GM12878 (cell line): ENCODE data around the gene DIRAS1. TPM values are rescaled to one million over a fixed set of nuclear protein-coding genes. Genes with fewer than 3 reads are reported as not detected.

ENCODE experiments used
- ATAC-seq: fragments of 200-7000 bp; cut with Tn5 transposase; 3 replicates; pipeline ENCODE4 v1.9.1; 2020; ENCODE audit warnings: mild to moderate bottlenecking, moderate library complexity
- BruUV-seq: library from RNA; stranded (reverse); fragments of 400-500 nt; replicated peaks from 2 replicates; lab custom pipeline; 2021; lab: Mats Ljungman, UMichigan
- CTCF ChIA-PET: fragments of 300-600 bp; sonication (Branson Sonifier 250); formaldehyde crosslinking; extraction: SDS; loops from one replicate; lab custom pipeline; 2021; ENCODE audit warnings: inconsistent platforms; lab: Yijun Ruan, JAX
- POLR2A ChIA-PET: fragments of 350-600 bp; formaldehyde crosslinking; extraction: SDS; loops from one replicate; lab custom pipeline; 2021; ENCODE audit warnings: inconsistent platforms; lab: Charles Lee
- RAD21 ChIA-PET: fragments of 300-600 bp; sonication (Branson Sonifier 250); formaldehyde crosslinking; loops from one replicate; lab custom pipeline; 2023; ENCODE audit warnings: antibody characterized with exemption; ENCODE audit not compliant: unreplicated experiment; lab: Charles Lee
- SMC1A ChIA-PET: fragments of 300-600 bp; sonication (Branson Sonifier 250); formaldehyde crosslinking; loops from one replicate; lab custom pipeline; 2023; ENCODE audit not compliant: unreplicated experiment, uncharacterized antibody; lab: Charles Lee
- DNase-seq: peaks from one replicate; pipeline ENCODE4 v3.0.0-alpha.2; 2011; ENCODE audit warnings: low read depth, low spot score
- FAIRE-seq: peaks from 3 replicates; lab custom pipeline; 2011; peaks lifted over from hg19 to GRCh38; lab: Jason Lieb, UNC
- H2AFZ ChIP-seq: 2 replicates; pipeline ENCODE4 v1.6.0; 2011; ENCODE audit warnings: low read depth, low read length, control low read depth; ENCODE audit not compliant: control insufficient read depth
- H3K27ac ChIP-seq: 2 replicates; pipeline ENCODE4 v1.5.1; 2011; ENCODE audit warnings: control low read depth; ENCODE audit not compliant: control insufficient read depth, insufficient read depth
- H3K27me3 ChIP-seq, 2 experiments: replicated peaks in 1 of 2; 2 replicates each; pipeline versions ENCODE4 v1.6.0 to v1.6.1; 2011; ENCODE audit warnings: low read length in 1 of 2; ENCODE audit not compliant: control insufficient read depth in 2 of 2, insufficient read depth in 2 of 2
- H3K36me3 ChIP-seq, 2 experiments: 2 replicates each; pipeline ENCODE4 v1.5.1; 2011; ENCODE audit warnings: low read length in 1 of 2; ENCODE audit not compliant: control insufficient read depth in 2 of 2, insufficient read depth in 2 of 2
- H3K4me1 ChIP-seq: 2 replicates; pipeline ENCODE4 v1.6.1; 2011; ENCODE audit warnings: mild to moderate bottlenecking, low read length, moderate library complexity, mixed read lengths; ENCODE audit not compliant: control insufficient read depth, insufficient read depth
- H3K4me2 ChIP-seq: 2 replicates; pipeline ENCODE4 v1.6.0; 2011; ENCODE audit warnings: control low read depth; ENCODE audit not compliant: control insufficient read depth, insufficient read depth
- H3K4me3 ChIP-seq: fragments of 200-600 bp; sonication (generic); 2 replicates; pipeline ENCODE4 v1.5.1; 2016
- H3K79me2 ChIP-seq: 2 replicates; pipeline ENCODE4 v1.6.0; 2011; ENCODE audit warnings: low read length; ENCODE audit not compliant: control insufficient read depth, insufficient read depth
- H3K9ac ChIP-seq: 2 replicates; pipeline ENCODE4 v1.8.0; 2011; ENCODE audit warnings: low read length, control low read depth, mixed read lengths; ENCODE audit not compliant: control insufficient read depth, insufficient read depth
- H3K9me3 ChIP-seq: replicated peaks from 3 replicates; pipeline ENCODE4 v1.5.1; 2011; ENCODE audit warnings: mild to moderate bottlenecking, low read length; ENCODE audit not compliant: control insufficient read depth, insufficient read depth
- H4K20me1 ChIP-seq: 2 replicates; pipeline ENCODE4 v1.6.0; 2011; ENCODE audit not compliant: control insufficient read depth, insufficient read depth
- BMI1 ChIP-seq: fragments of 450-650 bp; IDR thresholded peaks from 2 replicates; pipeline ENCODE4 v1.6.1; 2016; ENCODE audit warnings: mild to moderate bottlenecking, moderate library complexity, borderline replicate concordance
- IRF3 ChIP-seq: fragments of 450-650 bp; IDR thresholded peaks from 2 replicates; pipeline ENCODE4 v1.6.1; 2014; ENCODE audit warnings: mild to moderate bottlenecking
- MEF2B ChIP-seq: fragments of 450-650 bp; IDR thresholded peaks from 2 replicates; pipeline ENCODE4 v1.6.1; 2018; ENCODE audit warnings: mild to moderate bottlenecking, moderate library complexity; ENCODE audit not compliant: partially characterized antibody, poor library complexity, severe bottlenecking
- MTA2 ChIP-seq: fragments of 450-650 bp; IDR thresholded peaks from 2 replicates; pipeline ENCODE4 v1.6.1; 2016; ENCODE audit warnings: low read depth, mild to moderate bottlenecking, moderate library complexity
- SPI1 ChIP-seq: IDR thresholded peaks from 2 replicates; pipeline ENCODE4 v1.6.1; 2011; ENCODE audit warnings: low read depth, mild to moderate bottlenecking, low read length, moderate library complexity, borderline replicate concordance; ENCODE audit not compliant: insufficient read depth
- STAT1 ChIP-seq: fragments of 450-650 bp; conservative IDR thresholded peaks from 2 replicates; pipeline ENCODE4 v1.6.1; 2014; ENCODE audit warnings: antibody characterized with exemption, mild to moderate bottlenecking
- ZNF622 ChIP-seq: fragments of 450-650 bp; IDR thresholded peaks from 2 replicates; pipeline ENCODE4 v1.6.1; 2017; ENCODE audit warnings: mild to moderate bottlenecking, inconsistent platforms
- WGBS: methylation state at CpG from one replicate; pipeline ENCODE4 v1.1.6; 2016; ENCODE audit warnings: low lambda C conversion rate; ENCODE audit not compliant: insufficient replicate concordance, insufficient coverage; ENCODE audit errors: missing lambda C conversion rate; 5-methylcytosine and 5-hydroxymethylcytosine counted together
- in situ Hi-C: fragments of 300-500 bp; cut with MboI; formaldehyde crosslinking; loops from 9 replicates; pipeline ENCODE4 v1.14.3; 2018; ENCODE audit warnings: mixed read lengths
- intact Hi-C: fragments of 100-400 bp; cut with micrococcal nuclease; formaldehyde crosslinking; loops from one replicate; pipeline ENCODE4 v1.14.2; 2022; ENCODE audit not compliant: unreplicated experiment
- polyA plus RNA-seq, 11 experiments: library from polyadenylated mRNA; depleted of rRNA in 4 of 11; unstranded in 6 of 11; stranded (reverse) in 5 of 11; fragments of >200 nt; fragmentation: Nextera tagmentation in 4 of 11; fragmentation: Illumina TruSeq in 1 of 11; extraction: Ambion mirVana in 4 of 11; extraction: Trizol in 1 of 11; gene quantifications; 1 replicate in 1 of 11; 2 replicates in 10 of 11; pipeline versions ENCODE4 v1.2.1 to v1.2.3, GENCODE V29; 2011 to 2016; ENCODE audit warnings: inconsistent platforms in 2 of 11, missing spikeins in 2 of 11, low read depth in 1 of 11
- total RNA-seq, 4 experiments: library from RNA; depleted of rRNA in 3 of 4; stranded (reverse); fragments of >200 nt in 3 of 4; fragmentation: Illumina TruSeq in 1 of 4; extraction: Trizol in 1 of 4; gene quantifications; 2 replicates each; pipeline versions ENCODE4 v1.2.1 to v1.2.3, GENCODE V29; 2013 to 2021
- TF ChIP-seq, protein P1 (sequence below): fragments of 450-650 bp; conservative IDR thresholded peaks from 2 replicates; pipeline ENCODE4 v1.6.1; 2017; ENCODE audit warnings: mild to moderate bottlenecking, moderate library complexity
- TF ChIP-seq, protein P2 (sequence below): IDR thresholded peaks from 2 replicates; pipeline ENCODE4 v1.6.1; 2011; ENCODE audit warnings: low read depth, mild to moderate bottlenecking, low read length, moderate library complexity, borderline replicate concordance; ENCODE audit errors: extremely low read depth
- TF ChIP-seq, protein P3 (sequence below): fragments of 450-650 bp; IDR thresholded peaks from 2 replicates; pipeline ENCODE4 v1.6.1; 2018; ENCODE audit warnings: borderline replicate concordance, mild to moderate bottlenecking; ENCODE audit not compliant: partially characterized antibody
- TF ChIP-seq, protein P4 (sequence below): fragments of 450-650 bp; formaldehyde crosslinking; IDR thresholded peaks from 2 replicates; pipeline ENCODE4 v1.4.0; 2022; ENCODE audit warnings: mild to moderate bottlenecking, moderate library complexity
- TF ChIP-seq, protein P5 (sequence below): IDR thresholded peaks from 2 replicates; pipeline ENCODE4 v1.6.1; 2011; ENCODE audit warnings: mild to moderate bottlenecking, low read depth, low read length, moderate library complexity; ENCODE audit not compliant: insufficient replicate concordance

The DIRAS1 gene
- total and polyA plus RNA-seq, 10 of the 15 experiments (the other 5 are each of a cell fraction or from before 2014, with no cell fraction given): 0.04 to 0.18 (median 0.08) TPM; not detected in 3

DNA sequence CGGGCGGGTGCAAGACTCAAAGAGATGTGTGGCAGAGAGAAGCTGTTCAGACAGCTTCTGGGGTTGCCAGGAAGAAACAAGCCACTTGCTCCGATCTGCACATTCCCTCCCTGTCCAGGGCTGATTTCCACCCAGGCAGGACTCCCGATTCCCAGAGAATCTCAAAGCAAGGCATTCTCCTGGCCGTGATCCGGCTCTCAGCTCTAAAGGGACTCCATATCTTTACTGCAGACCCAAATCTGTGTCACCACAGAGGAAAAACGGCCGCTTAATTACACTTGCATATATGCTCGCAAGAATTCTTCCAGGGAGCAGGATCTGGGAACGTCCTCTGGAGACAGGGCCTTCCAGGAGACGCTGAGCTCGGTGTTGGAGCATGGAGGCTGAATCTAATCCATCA, 44.3 kb downstream of the DIRAS1 start:
- BruUV-seq: no TSS peak
- ChIA-PET POLR2A (no interaction called here), RAD21 (no interaction called here), SMC1A (interaction anchor here (1.0 kb wide), 1 partner anchor 14 kb away, joined by 3 read pairs; no protein-coding TSS in a partner anchor), CTCF (no interaction called here)
- in situ Hi-C loops (no loop called here), intact Hi-C loops (no loop called here)
- no peak overlapping the region for H2AFZ ChIP-seq
- H3K36me3 ChIP-seq: peaks cover 0 to 5% of the 10 kb centered on the region in 2 experiments; a peak in 1 of 4 replicates
- H3K4me3 ChIP-seq: no peak overlapping the region
- H3K9me3 ChIP-seq: peaks cover 5% of the 10 kb centered on the region; the same call in 2 of the 3 replicates
- no peak overlapping the region for H3K9ac ChIP-seq
- H3K27me3 ChIP-seq: no peaks in the 10 kb centered on the region
- 95% methylated on average over 12 of the region's 12 CpGs for WGBS
- no peak for ATAC-seq
- no peak for DNase-seq
- no peaks in the 10 kb centered on the region for H4K20me1 ChIP-seq
- peaks cover 33% of the 10 kb centered on the region for H3K4me1 ChIP-seq
- no peak for FAIRE-seq
- no peak overlapping the region for H3K4me2 ChIP-seq
- no peak overlapping the region for H3K27ac ChIP-seq
- peaks cover 4% of the 10 kb centered on the region for H3K79me2 ChIP-seq
- TF ChIP-seq, protein P1, sequence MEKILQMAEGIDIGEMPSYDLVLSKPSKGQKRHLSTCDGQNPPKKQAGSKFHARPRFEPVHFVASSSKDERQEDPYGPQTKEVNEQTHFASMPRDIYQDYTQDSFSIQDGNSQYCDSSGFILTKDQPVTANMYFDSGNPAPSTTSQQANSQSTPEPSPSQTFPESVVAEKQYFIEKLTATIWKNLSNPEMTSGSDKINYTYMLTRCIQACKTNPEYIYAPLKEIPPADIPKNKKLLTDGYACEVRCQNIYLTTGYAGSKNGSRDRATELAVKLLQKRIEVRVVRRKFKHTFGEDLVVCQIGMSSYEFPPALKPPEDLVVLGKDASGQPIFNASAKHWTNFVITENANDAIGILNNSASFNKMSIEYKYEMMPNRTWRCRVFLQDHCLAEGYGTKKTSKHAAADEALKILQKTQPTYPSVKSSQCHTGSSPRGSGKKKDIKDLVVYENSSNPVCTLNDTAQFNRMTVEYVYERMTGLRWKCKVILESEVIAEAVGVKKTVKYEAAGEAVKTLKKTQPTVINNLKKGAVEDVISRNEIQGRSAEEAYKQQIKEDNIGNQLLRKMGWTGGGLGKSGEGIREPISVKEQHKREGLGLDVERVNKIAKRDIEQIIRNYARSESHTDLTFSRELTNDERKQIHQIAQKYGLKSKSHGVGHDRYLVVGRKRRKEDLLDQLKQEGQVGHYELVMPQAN: no peak
- no peak for TF ChIP-seq IRF3
- TF ChIP-seq, protein P2, sequence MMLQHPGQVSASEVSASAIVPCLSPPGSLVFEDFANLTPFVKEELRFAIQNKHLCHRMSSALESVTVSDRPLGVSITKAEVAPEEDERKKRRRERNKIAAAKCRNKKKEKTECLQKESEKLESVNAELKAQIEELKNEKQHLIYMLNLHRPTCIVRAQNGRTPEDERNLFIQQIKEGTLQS: no peak
- no peak for TF ChIP-seq SPI1
- no peak for TF ChIP-seq MTA2
- no peak for TF ChIP-seq STAT1
- TF ChIP-seq, protein P3, sequence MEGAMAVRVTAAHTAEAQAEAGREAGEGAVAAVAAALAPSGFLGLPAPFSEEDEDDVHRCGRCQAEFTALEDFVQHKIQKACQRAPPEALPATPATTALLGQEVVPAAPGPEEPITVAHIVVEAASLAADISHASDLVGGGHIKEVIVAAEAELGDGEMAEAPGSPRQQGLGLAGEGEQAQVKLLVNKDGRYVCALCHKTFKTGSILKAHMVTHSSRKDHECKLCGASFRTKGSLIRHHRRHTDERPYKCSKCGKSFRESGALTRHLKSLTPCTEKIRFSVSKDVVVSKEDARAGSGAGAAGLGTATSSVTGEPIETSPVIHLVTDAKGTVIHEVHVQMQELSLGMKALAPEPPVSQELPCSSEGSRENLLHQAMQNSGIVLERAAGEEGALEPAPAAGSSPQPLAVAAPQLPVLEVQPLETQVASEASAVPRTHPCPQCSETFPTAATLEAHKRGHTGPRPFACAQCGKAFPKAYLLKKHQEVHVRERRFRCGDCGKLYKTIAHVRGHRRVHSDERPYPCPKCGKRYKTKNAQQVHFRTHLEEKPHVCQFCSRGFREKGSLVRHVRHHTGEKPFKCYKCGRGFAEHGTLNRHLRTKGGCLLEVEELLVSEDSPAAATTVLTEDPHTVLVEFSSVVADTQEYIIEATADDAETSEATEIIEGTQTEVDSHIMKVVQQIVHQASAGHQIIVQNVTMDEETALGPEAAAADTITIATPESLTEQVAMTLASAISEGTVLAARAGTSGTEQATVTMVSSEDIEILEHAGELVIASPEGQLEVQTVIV: no peak
- TF ChIP-seq ZNF622: no peak
- TF ChIP-seq, protein P4, sequence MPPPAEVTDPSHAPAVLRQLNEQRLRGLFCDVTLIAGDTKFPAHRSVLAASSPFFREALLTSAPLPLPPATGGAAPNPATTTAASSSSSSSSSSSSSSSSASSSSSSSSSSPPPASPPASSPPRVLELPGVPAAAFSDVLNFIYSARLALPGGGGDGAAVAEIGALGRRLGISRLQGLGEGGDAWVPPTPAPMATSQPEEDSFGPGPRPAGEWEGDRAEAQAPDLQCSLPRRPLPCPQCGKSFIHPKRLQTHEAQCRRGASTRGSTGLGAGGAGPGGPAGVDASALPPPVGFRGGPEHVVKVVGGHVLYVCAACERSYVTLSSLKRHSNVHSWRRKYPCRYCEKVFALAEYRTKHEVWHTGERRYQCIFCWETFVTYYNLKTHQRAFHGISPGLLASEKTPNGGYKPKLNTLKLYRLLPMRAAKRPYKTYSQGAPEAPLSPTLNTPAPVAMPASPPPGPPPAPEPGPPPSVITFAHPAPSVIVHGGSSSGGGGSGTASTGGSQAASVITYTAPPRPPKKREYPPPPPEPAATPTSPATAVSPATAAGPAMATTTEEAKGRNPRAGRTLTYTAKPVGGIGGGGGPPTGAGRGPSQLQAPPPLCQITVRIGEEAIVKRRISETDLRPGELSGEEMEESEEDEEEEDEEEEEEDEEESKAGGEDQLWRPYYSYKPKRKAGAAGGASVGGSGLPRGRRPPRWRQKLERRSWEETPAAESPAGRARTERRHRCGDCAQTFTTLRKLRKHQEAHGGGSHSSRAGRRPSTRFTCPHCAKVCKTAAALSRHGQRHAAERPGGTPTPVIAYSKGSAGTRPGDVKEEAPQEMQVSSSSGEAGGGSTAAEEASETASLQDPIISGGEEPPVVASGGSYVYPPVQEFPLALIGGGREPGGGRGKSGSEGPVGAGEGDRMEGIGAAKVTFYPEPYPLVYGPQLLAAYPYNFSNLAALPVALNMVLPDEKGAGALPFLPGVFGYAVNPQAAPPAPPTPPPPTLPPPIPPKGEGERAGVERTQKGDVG (CRISPR knock-in tag): no peak
- TF ChIP-seq MEF2B: no peak
- TF ChIP-seq BMI1: no peak
- TF ChIP-seq, protein P5, sequence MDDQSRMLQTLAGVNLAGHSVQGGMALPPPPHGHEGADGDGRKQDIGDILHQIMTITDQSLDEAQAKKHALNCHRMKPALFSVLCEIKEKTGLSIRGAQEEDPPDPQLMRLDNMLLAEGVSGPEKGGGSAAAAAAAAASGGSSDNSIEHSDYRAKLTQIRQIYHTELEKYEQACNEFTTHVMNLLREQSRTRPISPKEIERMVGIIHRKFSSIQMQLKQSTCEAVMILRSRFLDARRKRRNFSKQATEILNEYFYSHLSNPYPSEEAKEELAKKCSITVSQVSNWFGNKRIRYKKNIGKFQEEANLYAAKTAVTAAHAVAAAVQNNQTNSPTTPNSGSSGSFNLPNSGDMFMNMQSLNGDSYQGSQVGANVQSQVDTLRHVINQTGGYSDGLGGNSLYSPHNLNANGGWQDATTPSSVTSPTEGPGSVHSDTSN: no peak
